ENCODE measurements around the gene NUDT14.

NUDT14 gene

GRCh38 chr14:105211758-105212089, 30.6 kb upstream of the NUDT14 start:
- DNase-seq: no peak

DNA sequence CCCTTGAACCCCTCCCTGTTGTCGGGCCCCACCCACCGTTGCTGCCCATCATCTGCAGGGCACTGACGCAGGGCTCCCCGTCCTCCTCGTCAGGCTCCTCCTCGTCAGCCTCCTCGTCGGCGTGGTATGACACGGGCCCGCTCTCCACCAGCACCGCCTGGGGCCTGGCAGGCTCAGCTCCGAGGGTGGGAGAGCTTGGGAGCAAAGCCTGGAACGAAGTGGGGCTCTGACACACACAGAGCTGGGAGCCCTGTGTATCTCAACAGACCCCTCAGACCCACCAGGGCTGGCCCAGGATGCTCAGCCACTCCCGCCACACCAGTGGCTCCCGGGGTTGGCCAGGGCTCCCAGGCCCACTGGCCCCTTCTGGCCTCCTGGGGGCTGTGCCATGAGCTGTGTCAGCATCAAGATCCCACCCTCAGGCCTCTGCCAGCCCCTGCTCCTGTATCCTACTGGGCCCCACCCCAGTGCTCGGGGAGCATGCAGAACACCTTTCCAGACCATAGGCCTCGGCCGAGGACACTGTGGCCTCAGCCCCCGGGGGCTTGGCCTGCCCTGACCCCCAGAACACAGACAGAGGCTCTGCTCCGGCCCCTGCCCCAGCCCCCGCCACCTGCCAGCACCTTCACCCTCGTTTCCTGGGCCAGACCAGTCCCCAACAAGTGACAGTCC, 30.1 kb upstream of the NUDT14 start:
- DNase-seq: no peak

- DNase-seq: no peak
Measured at GRCh38 chr14:105210266-105211025, 29.3 kb upstream of the NUDT14 start.

DNA sequence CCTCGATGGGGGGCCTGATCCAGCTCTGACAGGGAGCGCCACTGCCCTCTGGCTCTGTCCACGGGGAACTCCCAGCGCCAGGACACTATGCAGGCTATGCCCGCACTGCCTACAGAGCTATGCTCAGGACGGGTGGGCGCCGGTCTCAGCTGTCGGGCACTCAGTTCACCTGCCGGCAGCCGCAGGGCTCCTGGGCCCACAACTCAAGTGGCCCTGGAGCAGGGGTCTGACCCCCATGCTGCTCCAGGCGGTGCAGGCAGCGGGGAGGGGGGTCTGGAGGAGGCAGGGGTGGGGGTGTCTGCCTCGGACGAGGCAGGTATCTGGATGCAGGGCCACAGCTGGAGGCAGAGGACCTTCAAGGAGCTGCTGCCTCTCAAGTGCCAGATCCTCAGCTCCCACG, 28.5 kb upstream of the NUDT14 start:
- DNase-seq: no peak

DNA sequence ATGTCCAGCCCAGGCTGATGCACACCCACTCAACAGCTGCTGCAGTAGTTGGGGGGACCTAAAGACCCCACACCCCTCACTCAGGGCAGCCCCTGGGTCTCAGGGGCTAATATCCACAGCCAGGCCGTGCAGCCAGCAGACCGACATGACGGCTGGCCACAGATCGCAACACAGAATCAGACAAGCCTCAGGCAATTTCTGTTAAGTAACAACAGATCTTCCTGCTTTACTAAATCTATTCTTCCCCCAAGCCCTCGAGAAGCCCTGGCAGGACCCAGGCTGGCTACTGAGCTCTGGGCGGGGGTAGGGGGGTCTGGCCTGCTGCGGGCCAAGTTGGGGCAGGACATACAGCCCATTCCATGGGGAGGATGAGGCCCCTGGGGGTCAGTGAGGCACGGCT, 28.0 kb upstream of the NUDT14 start:
- DNase-seq: no peak

GRCh38 chr14:105208738-105209075, 27.6 kb upstream of the NUDT14 start:
- no peak for DNase-seq

DNA sequence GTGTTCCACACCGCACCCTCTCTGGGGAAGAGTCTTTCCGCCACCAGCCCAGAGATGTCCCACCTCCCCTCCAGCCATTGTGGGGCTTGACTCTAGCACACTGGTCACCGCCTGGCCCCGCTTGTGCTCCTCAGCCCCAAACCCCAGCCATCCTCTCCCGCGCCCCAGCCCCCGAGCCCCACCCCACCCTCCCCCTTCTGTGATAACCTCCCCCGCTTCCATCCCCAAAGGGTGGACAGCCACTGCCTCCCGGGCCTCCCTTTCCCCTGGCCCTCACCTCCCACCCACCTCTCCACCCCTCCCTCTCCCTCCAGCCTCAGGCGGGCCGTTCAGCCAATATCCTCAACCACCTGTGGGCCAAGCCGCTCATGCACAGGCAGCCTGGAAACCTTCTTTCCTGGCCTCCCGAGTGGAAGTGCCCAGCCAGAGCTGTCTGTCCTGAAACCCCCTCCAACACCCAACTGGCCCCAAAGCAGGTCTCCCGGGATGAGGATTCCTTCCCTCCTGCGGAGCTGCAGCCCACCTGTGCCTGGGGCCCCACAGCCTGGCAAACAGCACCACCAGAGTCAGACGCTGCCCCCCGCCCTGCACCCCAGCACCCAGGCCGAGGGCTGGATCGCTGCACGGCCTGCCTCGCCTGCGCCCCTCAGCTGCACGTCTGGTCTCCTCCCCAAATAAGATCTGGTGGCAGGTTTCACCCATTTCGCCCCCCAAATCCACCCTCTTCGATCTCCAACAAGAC, 27.1 kb upstream of the NUDT14 start:
- no peak for DNase-seq

GRCh38 chr14:105207460-105207901, 26.4 kb upstream of the NUDT14 start:
- no peak for DNase-seq

DNA sequence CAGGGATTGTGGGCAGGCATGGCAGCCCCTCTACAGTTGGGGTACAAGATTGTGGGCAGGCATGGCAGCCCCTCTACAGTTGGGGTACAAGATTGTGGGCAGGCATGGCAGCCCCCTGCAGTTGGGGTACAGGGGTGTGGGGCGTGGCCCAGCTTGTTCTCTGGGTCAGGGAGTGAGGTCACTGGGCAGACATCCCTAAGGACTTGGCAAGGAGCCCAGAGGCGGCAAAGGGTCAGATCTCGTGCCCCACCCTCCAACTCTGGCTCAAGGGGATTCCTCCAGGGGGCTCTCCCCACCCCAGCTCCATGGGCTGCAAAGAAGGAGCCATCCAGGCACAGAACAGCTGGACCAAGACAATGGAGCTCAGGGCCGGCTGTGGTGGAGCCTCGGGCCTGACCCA, 25.8 kb upstream of the NUDT14 start:
- no peak for DNase-seq

GRCh38 chr14:105205673-105206208, 24.6 kb upstream of the NUDT14 start:
- DNase-seq: no peak

GRCh38 chr14:105204931-105205672, 24.0 kb upstream of the NUDT14 start:
- no peak for DNase-seq

- DNase-seq: no peak
Measured at GRCh38 chr14:105204206-105204930, 23.3 kb upstream of the NUDT14 start.

- DNase-seq: no peak
Measured at GRCh38 chr14:105203701-105204100, 22.6 kb upstream of the NUDT14 start.

DNA sequence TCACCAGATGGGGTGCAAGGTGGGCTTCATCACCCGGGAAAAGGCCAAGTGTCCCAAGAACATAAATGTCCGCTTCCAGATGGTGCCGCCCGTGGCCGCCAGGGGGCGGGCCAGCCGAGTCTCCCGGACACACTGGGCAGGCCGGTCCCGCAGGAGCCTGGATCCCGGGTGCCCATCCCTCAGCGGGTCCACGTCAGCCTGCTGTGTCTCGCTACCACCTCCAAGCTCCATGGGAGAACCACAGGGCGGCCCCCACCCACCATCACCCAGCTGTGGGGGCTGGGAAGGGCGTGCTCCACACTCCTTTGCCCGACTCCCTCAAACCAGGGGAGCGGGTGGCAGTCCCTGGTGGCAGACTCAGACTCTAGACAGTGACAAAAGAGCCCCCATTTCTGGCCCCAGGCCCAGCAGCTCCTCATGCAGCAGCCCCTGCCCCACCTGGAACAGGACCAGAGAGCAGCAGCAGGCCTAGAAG, 22.0 kb upstream of the NUDT14 start:
- peak; percentile 44 for DNase-seq

- no peak for DNase-seq
Measured at GRCh38 chr14:105201925-105202513, 20.9 kb upstream of the NUDT14 start.

DNA sequence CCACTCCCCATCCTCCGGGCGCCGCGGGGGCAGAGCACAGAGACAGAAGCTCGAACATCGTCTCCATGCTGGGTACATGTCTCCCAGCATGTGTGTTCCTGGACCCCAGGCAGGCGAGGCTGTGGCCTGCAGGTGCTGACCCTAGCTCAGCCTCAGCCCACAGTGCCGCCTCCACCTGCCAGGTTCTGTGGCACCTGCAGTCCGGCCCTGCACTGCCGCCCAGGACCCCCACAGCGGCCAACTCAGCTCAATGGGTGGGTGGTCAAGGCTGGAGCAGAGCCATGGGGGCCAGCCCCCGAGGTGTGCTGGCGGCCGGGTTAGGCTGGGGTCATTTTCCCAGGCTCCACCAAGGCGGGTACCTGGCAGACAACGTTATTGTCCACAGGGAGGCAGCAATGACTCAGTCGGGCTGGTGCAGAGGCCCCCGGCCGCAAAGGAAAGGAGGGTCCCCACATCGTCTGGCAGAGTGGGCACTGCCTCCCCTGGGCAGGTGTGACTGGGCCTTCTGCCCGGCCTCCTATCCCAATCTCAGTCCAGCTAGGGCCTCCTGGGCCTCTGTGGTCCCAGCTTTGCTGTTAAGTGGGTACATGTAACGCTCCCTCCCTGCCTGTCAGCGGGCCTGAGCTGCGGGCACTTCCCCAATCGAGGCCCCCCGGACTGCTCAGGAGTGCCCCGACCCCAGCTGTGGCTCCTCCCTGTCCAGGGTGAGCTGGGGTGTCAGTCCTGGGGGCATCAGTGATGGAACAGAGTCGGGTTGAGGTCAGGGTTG, 20.2 kb upstream of the NUDT14 start:
- no peak for DNase-seq

DNA sequence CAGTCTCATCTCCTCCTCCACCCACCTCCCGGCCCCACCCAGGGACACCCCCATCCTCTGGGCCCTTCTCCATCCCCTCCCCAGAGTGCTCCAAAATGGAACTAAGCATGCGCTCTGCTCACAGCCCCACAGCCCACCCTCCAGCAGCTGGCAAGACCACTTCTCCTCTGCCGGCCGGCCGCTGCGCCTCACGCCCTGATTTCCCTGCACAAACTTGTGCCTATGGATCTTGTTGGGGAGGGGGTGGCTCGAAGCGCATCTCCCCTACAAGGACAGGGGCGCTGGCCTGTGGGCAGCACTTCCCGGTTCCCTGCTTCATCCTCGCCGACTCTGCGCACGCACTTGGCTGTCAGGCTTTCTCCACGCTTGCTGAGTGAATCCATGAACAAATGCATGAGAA, 19.5 kb upstream of the NUDT14 start:
- DNase-seq: no peak

GRCh38 chr14:105200074-105200473, 19.0 kb upstream of the NUDT14 start:
- DNase-seq: no peak

DNA sequence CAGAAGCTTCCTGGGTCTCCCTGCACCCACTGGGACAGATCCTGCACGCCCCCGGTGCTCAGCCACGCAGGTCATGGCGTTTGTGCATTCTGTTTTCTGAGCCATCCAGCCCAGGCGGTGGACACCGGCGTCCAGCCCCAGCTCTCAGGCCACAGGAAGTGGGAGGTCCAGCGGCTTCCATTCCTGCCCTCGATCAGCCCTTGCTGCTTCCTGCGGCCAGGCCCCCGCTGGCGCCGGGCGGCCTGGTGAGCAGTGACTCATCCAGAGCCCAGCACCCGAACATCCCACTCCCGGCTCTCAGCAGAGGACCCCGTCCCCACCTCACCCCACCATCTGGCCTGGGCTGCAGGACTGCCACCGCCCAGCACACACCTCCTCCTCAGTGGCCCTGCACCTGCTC, 18.0 kb upstream of the NUDT14 start:
- DNase-seq: no peak

DNA sequence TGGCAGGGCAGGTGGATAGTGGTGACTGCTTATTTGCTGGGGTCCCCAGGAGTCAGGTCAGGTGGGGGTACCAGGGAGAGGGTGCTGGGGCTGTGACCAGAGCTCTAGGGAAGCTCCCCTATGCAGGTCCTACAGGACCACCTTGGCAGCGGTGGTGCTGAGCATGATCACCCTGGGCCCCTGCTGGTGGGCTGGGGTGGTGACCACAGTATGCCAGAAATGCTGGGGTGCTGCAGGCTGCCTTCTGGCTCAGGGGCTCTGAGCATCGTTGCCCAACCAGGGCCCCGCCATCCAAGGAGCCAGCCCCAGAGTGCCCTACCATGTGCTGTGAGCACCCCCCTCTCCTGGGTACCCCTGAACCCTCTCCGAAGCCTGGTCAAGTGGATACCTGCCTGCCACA, 17.5 kb upstream of the NUDT14 start:
- no peak for DNase-seq

DNA sequence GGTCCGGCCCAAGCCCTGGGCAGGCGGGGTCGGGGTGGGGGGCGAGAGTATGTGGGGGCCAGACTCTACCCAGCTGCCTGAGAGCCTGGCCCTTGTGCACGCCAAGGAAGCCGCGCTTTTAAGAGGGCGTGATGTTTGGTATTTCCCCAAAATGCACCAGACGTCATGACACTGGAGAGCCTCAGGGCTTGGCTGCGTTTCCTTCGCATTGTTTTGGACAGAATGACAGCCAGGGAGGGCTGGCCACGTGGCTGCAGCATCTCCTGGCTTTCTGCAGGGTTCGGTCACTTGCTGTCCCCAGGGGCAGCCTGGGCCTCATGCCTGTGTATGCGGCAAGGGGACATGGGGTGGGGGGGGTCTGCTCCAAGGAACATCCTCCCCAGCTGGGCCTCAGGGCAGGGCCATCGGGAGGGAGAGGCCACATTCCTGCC, 16.1 kb upstream of the NUDT14 start:
- DNase-seq: no peak
